Endothelial cell (in vitro differentiated cells): ENCODE data around the gene PARP14. TPM values are rescaled to one million over a fixed set of nuclear protein-coding genes. Genes with fewer than 3 reads are reported as not detected.

Experiments used
- DNase-seq: peaks from one replicate; pipeline ENCODE4 v3.0.0; 2021; ENCODE audit warnings: low spot score
- H3K27ac Mint-ChIP-seq: one replicate; pipeline ENCODE4 v1.8.0; 2021; ENCODE audit warnings: mixed read lengths, inconsistent platforms; ENCODE audit not compliant: unreplicated experiment
- H3K27me3 Mint-ChIP-seq: one replicate; pipeline ENCODE4 v1.8.0; 2021; ENCODE audit warnings: mild to moderate bottlenecking, moderate library complexity, mixed read lengths, inconsistent platforms; ENCODE audit not compliant: unreplicated experiment
- H3K36me3 Mint-ChIP-seq: one replicate; pipeline ENCODE4 v1.8.0; 2021; ENCODE audit warnings: mild to moderate bottlenecking, low read depth, mixed read lengths, inconsistent platforms; ENCODE audit not compliant: unreplicated experiment
- H3K4me1 Mint-ChIP-seq: one replicate; pipeline ENCODE4 v1.8.0; 2021; ENCODE audit warnings: mild to moderate bottlenecking, mixed read lengths, inconsistent platforms; ENCODE audit not compliant: unreplicated experiment
- H3K4me3 Mint-ChIP-seq: one replicate; pipeline ENCODE4 v1.8.0; 2021; ENCODE audit warnings: mild to moderate bottlenecking, mixed read lengths, inconsistent platforms; ENCODE audit not compliant: unreplicated experiment
- H3K9me3 Mint-ChIP-seq: one replicate; pipeline ENCODE4 v1.8.0; 2021; ENCODE audit warnings: mixed read lengths, inconsistent platforms; ENCODE audit not compliant: unreplicated experiment
- total RNA-seq: library from RNA; stranded (reverse); fragmentation: NEBNext Ultra II Directional; extraction: Animal tissue kit (Norgen Biotek cat#: 25700); gene quantifications from one replicate; pipeline ENCODE4 v1.2.1, GENCODE V29; 2021; ENCODE audit not compliant: unreplicated experiment
- TF ChIP-seq, protein P1 (sequence below): fragments of 200-600 bp; sonication (generic); IDR thresholded peaks from one replicate; pipeline ENCODE4 v1.5.0; 2021; ENCODE audit warnings: antibody characterized with exemption; ENCODE audit not compliant: unreplicated experiment

The PARP14 gene
- total RNA-seq, 1 donor from 2014 or later, result 41.9 TPM

DNA sequence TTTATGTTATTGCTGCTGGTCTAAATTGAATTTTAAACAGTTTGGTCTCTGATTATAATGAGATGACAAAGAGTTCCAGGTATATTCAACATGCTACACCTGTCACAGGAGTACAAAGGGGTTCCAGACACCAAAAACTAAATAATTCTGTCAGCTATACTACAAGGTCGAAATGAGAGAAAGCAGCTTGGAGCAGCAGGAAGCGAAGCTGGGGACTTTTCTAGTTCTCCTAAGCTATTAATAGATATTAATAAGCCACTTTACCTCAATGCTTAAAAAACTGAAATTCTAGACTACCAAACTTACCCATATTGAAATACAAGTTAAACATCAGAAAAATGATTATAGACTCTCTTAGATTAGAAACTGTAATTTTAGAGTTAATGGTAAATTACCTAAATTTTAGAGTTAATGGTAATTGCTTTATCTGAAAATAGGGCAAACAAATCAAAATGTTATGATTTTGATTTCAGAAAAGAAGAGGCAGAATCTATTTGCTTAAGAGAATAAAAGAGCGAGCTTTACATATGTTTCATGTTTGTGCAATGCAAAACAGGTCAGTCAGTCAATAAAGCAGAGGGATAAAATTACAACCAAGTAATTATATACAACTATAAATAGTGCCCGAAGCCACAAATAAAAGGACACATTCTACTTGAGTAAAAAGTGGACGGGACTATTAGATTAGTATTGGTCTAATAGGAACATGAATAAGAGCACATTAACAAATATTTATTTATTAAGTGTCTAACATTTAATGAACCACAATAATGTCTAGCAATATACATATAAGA, 96.2 kb downstream of the PARP14 start:
- Mint-ChIP-seq H3K4me1 (no peaks in the 10 kb centered on the region), H3K27me3 (no peaks in the 10 kb centered on the region), H3K36me3 (peaks cover 6% of the 10 kb centered on the region), H3K9me3 (peaks cover 4% of the 10 kb centered on the region), H3K4me3 (no peak overlapping the region), H3K27ac (no peak overlapping the region)
- no peak for DNase-seq
- TF ChIP-seq, protein P1, sequence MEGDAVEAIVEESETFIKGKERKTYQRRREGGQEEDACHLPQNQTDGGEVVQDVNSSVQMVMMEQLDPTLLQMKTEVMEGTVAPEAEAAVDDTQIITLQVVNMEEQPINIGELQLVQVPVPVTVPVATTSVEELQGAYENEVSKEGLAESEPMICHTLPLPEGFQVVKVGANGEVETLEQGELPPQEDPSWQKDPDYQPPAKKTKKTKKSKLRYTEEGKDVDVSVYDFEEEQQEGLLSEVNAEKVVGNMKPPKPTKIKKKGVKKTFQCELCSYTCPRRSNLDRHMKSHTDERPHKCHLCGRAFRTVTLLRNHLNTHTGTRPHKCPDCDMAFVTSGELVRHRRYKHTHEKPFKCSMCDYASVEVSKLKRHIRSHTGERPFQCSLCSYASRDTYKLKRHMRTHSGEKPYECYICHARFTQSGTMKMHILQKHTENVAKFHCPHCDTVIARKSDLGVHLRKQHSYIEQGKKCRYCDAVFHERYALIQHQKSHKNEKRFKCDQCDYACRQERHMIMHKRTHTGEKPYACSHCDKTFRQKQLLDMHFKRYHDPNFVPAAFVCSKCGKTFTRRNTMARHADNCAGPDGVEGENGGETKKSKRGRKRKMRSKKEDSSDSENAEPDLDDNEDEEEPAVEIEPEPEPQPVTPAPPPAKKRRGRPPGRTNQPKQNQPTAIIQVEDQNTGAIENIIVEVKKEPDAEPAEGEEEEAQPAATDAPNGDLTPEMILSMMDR, result no peak

DNA sequence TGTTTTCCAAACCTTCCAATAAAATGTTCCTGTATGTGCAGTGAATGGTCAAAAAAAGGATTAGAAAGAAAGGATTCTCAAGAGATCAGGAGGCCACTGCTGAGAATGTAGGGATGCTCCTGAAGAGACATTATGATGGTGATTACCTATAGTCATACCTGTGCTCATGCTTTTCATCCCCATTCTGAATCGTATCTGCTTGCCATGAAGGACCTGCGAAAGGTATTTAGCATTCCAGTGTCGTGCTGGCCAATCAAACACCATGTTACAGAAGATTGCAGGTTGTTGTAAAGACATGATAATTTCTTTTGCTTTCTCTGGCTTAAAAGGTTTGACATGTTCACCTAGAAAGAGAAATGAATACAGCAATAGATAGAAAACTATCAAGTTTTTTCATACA, 96.9 kb downstream of the PARP14 start:
- no peak overlapping the region for H3K4me3 Mint-ChIP-seq

More for the DNA sequence above, 96.9 kb downstream of the PARP14 start:
- Mint-ChIP-seq H3K4me1 (no peaks in the 10 kb centered on the region), H3K9me3 (peaks cover 4% of the 10 kb centered on the region), H3K27me3 (no peaks in the 10 kb centered on the region), H3K36me3 (peaks cover 6% of the 10 kb centered on the region), H3K27ac (no peak overlapping the region)
- DNase-seq, result no peak
- TF ChIP-seq, protein P1, result no peak

Other genes with a start within 250 kb of the PARP14 start
- 87.2 TPM for gene KPNA1, start 165.9 kb upstream of the PARP14 start, total RNA-seq
- 2.7 TPM for gene PARP9, start 116.5 kb upstream of the PARP14 start, total RNA-seq
- gene DTX3L, start 116.5 kb upstream of the PARP14 start, total RNA-seq, result 6.0 TPM
- 0.36 TPM for gene PARP15, start 103.2 kb upstream of the PARP14 start, total RNA-seq
- 11.6 TPM for gene HSPBAP1, start 113.0 kb downstream of the PARP14 start, total RNA-seq
- 10.2 TPM for gene SLC49A4, start 114.2 kb downstream of the PARP14 start, total RNA-seq